GM12878 (cell line): Measurements from ENCODE around the gene NEK11.

Experiments used
- CREB1 ChIP-seq: IDR thresholded peaks from 2 replicates; pipeline ENCODE4 v1.6.1; 2012; ENCODE audit warnings: low read depth, mild to moderate bottlenecking, inconsistent platforms
- TF ChIP-seq, protein P1 (sequence below), 3 experiments: IDR thresholded peaks in 2 of 3; conservative IDR thresholded peaks in 1 of 3; 2 replicates each; pipeline ENCODE4 v1.5.1; 2011; ENCODE audit warnings: low read depth in 3 of 3, low read length in 3 of 3, mild to moderate bottlenecking in 3 of 3, control low read depth in 2 of 3, moderate library complexity in 2 of 3, inconsistent platforms in 1 of 3, mixed read lengths in 1 of 3; ENCODE audit not compliant: control insufficient read depth in 2 of 3, insufficient read depth in 1 of 3; ENCODE audit errors: extremely low read depth in 1 of 3

DNA sequence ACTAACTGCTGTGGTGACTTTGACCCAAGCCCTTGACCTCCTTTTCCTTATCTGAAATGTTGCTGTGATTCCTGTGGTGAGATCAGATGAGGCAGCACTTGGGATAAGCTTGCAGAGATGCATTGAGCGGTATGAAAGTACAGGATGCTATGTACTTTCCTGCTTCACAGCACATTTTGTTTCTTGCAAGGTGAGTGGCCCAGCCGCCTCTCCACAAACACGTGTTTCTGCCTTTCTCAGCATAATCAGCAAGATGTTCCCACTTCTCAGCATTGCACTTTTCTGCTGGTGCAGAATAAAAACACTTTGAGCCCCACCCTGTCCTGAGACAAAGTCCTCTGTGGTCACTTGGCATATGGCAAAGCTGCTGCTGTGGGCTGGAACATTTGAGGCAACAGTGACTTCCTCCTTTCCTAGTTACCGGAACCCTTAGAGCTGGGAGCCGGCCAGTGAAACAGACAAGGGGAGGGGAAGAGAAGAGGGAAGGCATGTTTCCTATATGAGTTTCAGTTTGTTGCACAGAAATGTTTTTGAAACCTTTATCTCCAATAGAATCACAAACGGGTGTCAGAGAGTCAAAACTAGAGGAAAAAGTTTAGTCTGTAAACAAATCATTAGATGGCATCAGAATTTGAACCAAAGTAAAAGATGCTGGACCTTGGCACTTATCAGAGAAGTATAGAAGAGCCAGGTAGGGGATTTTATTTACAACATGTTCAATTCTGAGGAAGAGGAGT, 359.9 kb downstream of the NEK11 start:
- TF ChIP-seq, protein P1, sequence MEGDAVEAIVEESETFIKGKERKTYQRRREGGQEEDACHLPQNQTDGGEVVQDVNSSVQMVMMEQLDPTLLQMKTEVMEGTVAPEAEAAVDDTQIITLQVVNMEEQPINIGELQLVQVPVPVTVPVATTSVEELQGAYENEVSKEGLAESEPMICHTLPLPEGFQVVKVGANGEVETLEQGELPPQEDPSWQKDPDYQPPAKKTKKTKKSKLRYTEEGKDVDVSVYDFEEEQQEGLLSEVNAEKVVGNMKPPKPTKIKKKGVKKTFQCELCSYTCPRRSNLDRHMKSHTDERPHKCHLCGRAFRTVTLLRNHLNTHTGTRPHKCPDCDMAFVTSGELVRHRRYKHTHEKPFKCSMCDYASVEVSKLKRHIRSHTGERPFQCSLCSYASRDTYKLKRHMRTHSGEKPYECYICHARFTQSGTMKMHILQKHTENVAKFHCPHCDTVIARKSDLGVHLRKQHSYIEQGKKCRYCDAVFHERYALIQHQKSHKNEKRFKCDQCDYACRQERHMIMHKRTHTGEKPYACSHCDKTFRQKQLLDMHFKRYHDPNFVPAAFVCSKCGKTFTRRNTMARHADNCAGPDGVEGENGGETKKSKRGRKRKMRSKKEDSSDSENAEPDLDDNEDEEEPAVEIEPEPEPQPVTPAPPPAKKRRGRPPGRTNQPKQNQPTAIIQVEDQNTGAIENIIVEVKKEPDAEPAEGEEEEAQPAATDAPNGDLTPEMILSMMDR (IDR thresholded peaks at IDR 0.05 in 2 of 3, conservative IDR thresholded peaks at IDR 0.05 in 1 of 3; ENCODE audit: control insufficient read depth in 2 of 3, extremely low read depth in 1 of 3, insufficient read depth in 1 of 3, low read depth in 3 of 3, low read length in 3 of 3) = no peak
- no peak for TF ChIP-seq CREB1
